Activated naive CD8-positive, alpha-beta T cell treated with anti-CD3 and anti-CD28 coated beads for 36 hours (primary cell): ENCODE measurements around the gene INPP1. TPM values are rescaled to one million over a fixed set of nuclear protein-coding genes. Genes with fewer than 3 reads are reported as not detected.

Source experiments
- DNase-seq: peaks from one replicate; pipeline ENCODE4 v3.0.0; 2021
- H3K27ac Mint-ChIP-seq: one replicate; pipeline ENCODE4 v1.8.0; 2022; ENCODE audit warnings: mild to moderate bottlenecking, moderate library complexity, mixed read lengths
- H3K27me3 Mint-ChIP-seq: one replicate; pipeline ENCODE4 v1.8.0; 2022; ENCODE audit warnings: mild to moderate bottlenecking, mixed read lengths
- H3K36me3 Mint-ChIP-seq: one replicate; pipeline ENCODE4 v1.8.0; 2021; ENCODE audit warnings: mild to moderate bottlenecking, mixed read lengths
- H3K4me1 Mint-ChIP-seq: one replicate; pipeline ENCODE4 v1.8.0; 2021; ENCODE audit warnings: mixed read lengths
- H3K4me3 Mint-ChIP-seq: one replicate; pipeline ENCODE4 v1.8.0; 2022; ENCODE audit warnings: mild to moderate bottlenecking, moderate library complexity, mixed read lengths
- H3K9me3 Mint-ChIP-seq: one replicate; pipeline ENCODE4 v1.8.0; 2022; ENCODE audit warnings: mixed read lengths
- total RNA-seq, 2 experiments: library from RNA; stranded (reverse); gene quantifications; one replicate each; pipeline ENCODE4 v1.2.3, GENCODE V29; 2021

Gene INPP1
- total RNA-seq, 2 experiments from 2014 or later: 7.6 to 8.3 TPM

DNA sequence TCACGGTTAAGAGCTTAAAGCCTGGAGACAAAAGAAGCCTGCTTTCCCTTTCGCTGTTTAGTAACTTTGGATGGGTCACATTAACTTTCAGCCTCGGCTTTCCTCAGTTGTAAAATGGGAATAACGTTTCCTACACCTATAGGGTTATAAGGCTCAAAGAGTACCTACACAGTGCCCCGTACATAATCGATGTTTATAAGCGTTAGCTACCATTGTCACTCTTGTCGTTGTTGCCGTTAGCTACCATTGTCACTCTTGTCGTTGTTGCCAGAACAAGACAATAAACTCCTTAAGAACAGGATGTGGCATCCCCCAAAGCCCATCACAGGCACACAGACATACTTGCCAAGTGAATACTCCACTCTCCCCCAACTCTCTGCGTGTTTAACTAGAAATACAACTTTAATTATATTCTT is 63.9 kb downstream of the INPP1 start:
- Mint-ChIP-seq H3K27ac (no peak overlapping the region), H3K9me3 (no peaks in the 10 kb centered on the region), H3K4me1 (peaks cover 31% of the 10 kb centered on the region), H3K27me3 (no peaks in the 10 kb centered on the region), H3K36me3 (no peaks in the 10 kb centered on the region), H3K4me3 (peak overlapping the region; percentile 84)
- DNase-seq: peak; percentile 43

DNA sequence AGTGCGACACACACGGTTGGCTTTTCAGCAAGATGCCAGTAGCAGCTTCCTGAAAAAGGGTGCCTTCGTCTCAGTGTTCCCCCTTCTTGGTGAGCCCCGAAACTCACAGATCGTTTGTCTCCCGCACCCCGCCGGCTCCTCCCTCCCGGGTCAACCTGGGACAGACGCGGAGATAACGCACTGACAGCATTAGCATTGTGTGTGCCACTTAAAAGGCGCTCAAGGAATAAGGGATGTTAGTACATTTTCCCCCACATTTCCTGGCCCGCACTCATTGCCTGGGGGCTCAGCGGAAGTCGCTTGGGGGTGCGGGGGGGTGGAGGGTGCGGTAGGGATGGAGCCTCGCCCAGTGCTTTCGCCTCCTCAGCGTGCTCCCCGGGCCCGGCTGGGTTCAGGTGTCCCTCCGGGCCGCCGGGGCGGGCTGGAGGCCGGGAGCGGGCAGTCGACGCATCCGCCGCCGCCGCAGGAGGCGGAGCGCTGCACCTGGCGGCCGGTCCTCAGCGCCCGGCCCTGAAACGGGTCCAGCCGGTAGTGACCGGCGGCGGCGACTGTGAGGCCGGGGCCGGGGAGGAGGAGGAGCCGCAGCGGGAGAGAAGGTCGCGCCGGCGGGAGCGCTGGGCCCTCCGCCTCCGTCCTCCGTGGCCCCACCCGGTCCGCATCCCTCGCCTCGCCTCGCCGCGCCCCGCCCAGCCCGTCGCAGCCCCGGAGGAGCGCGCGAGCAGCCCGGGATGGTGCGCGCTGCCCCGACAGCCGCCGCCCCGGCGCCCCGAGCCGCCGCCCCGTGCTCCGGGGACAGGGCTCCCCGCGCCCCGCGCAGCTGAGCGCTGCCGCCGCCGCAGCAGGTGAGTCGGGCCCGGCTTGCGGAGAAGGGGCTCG is 64.5 kb downstream of the INPP1 start, which contains the start of gene MFSD6:
Gene MFSD6 (plus strand): TSS at position 694 of the 876 bp plus-strand sequence. CDS start 27,675 bp downstream, outside the sequence.
- Mint-ChIP-seq H3K4me3 (peak within 1 kb of the TSS; percentile 86), H3K36me3 (peaks cover 3% of the 10 kb centered on the region), H3K4me1 (peaks cover 35% of the 10 kb centered on the region), H3K9me3 (no peaks in the 10 kb centered on the region), H3K27ac (peak within 1 kb of the TSS; percentile 90), H3K27me3 (no peaks in the 10 kb centered on the region)
- peak; percentile 68 for DNase-seq

DNA sequence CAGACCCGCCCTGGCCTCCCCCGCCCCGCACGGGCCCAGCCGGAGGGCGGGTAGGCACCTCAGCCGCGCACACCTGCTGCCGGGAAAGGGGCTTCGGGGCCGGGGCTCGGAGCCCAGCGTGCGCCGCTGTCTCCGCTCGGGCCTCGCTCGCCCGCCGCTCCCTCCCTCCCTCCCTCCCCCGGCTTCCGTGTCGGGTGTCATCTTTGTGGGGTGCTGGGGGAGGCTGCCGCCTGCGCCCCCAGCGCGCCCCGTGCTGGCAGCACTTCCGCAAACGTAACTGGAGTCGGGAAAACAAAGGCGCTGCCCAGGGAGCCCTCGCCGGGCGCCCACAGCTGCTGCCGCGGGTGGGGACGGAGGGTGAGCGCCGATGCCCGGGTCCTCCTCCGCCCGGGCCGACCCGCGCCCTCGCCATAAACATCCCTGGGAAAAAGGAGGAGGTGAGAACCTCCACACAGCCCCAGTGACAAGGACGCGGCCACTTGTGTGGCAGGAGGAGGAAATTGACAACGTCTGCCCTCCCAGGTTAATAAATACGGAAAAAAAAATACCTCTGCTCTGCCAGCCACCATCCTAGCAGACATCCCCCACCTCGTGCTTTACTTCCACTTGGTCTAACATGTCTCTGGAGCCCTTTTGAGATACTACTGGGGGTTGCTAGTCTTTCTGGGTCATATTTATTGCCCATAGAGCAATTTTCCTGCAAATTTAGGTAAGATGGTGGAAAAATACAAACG is 65.3 kb downstream of the INPP1 start:
- peak overlapping the region; percentile 86 for H3K4me3 Mint-ChIP-seq
- peak overlapping the region; percentile 90 for H3K27ac Mint-ChIP-seq
- peaks cover 43% of the 10 kb centered on the region for H3K4me1 Mint-ChIP-seq
- H3K36me3 Mint-ChIP-seq: peaks cover 7% of the 10 kb centered on the region
- no peaks in the 10 kb centered on the region for H3K27me3 Mint-ChIP-seq
- peak; percentile 77 for DNase-seq
- H3K9me3 Mint-ChIP-seq: no peaks in the 10 kb centered on the region

DNA sequence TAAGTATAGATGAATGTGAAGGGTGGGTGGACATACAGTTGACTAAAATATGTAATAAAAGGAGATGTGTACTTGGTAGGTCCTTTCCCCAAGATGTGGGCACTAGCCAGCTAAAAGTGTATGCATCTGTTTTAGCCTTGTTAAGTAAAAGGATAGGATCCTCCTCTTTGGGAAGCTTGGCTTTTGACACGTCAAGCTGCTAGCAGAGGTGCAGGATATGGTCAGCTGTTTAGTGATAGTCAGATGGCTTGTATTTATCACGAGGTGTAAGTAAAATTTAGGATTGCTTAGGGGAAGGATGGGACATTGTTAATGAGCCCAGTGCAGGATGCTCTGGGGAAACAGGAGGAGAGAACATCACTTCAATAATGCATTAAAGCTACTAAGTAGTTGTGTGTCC is 66.2 kb downstream of the INPP1 start:
- Mint-ChIP-seq H3K27ac (peak overlapping the region; percentile 90), H3K4me1 (peaks cover 48% of the 10 kb centered on the region), H3K27me3 (no peaks in the 10 kb centered on the region), H3K36me3 (peaks cover 8% of the 10 kb centered on the region), H3K9me3 (no peaks in the 10 kb centered on the region), H3K4me3 (peak overlapping the region; percentile 86)
- DNase-seq: no peak

DNA sequence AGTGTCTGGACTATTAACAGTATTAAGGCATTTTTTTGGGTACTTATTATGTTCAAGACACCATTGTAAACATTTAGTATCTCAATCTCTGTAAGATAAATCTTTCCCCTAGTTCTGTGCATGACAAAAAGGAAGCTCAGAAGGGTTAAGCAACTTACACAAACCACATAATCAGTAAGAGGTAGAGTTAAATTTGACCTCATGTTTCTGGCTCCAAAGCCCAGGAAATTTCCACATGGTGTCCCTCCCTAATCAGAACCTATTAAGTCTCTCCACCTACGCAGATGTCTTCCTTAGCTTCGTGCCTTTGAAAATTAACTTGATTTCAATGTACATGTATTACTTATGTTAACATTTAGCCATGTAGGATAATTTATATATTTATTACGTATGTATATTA is 66.8 kb downstream of the INPP1 start:
- no peak for DNase-seq
- Mint-ChIP-seq H3K4me3 (peak overlapping the region; percentile 86), H3K36me3 (peaks cover 8% of the 10 kb centered on the region)

DNA sequence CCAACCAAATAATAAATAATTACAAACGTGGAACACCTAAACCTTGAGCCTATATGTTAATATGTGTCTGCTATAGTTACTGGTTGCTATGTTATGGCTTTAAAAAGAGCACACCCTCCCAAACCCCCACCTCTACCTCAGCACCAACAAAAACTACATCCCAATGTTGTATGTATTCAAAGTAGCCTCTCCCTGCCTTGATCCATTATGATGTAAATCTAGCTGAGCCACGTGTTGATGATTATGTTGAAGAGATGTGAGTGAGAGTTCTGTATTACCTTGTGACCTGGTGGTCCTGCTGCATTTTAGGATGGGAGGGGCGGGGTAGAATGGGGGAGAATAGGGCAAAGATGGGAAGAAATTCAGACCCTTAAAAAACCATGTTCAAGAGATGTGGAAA is 69.6 kb downstream of the INPP1 start:
- no peaks in the 10 kb centered on the region for H3K9me3 Mint-ChIP-seq
- H3K4me1 Mint-ChIP-seq: peaks cover 67% of the 10 kb centered on the region
- peak overlapping the region; percentile 79 for H3K27ac Mint-ChIP-seq
- DNase-seq: no peak
- H3K36me3 Mint-ChIP-seq: peaks cover 12% of the 10 kb centered on the region
- H3K27me3 Mint-ChIP-seq: no peaks in the 10 kb centered on the region
- H3K4me3 Mint-ChIP-seq: no peak overlapping the region

More for the DNA sequence above, 66.8 kb downstream of the INPP1 start:
- Mint-ChIP-seq H3K27ac (peak overlapping the region; percentile 90), H3K27me3 (no peaks in the 10 kb centered on the region), H3K4me1 (peaks cover 50% of the 10 kb centered on the region), H3K9me3 (no peaks in the 10 kb centered on the region)

DNA sequence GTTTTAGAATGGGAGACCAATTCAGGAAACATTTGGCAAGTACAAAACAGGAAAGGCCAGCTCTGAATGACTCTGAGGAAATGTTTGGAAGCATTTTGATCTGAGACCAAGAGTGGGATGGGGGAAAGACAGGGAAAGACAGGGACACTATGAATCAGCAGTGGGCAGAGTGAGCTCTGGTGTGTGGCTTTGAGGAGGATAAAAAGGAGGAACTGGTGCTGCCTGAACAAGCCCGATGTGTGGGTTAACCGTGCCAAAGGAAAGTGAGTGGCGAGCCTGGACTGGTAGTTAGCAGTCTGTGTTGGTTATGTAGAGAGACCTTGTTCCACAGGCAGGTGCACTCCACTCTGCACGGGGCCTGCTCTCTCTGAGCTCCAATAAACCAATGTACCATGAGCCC is 70.0 kb downstream of the INPP1 start:
- Mint-ChIP-seq H3K9me3 (no peaks in the 10 kb centered on the region), H3K4me1 (peaks cover 70% of the 10 kb centered on the region), H3K36me3 (peaks cover 14% of the 10 kb centered on the region), H3K27me3 (no peaks in the 10 kb centered on the region), H3K4me3 (peak overlapping the region; percentile 46), H3K27ac (peak overlapping the region; percentile 79)
- DNase-seq: no peak

DNA sequence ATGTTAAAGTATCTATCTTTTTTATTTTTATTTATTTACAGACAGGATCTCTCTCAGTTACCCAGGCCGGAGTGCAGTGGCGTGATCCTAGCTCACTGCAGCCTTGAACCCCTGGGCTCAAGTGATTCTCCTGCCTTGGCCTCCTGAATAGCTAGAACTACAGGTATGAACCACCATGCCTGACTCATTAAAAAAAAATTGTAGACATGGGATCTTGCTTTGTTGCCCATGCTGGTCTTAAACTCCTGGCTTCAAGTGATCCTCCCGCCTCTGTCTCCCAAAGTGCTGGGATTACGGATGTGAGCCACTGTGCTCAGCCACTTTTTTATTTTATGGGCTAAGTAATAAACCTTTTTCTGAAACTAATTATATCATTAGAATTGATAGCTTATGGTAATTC is 71.9 kb downstream of the INPP1 start:
- Mint-ChIP-seq H3K36me3 (peaks cover 27% of the 10 kb centered on the region), H3K4me1 (peaks cover 72% of the 10 kb centered on the region), H3K9me3 (no peaks in the 10 kb centered on the region), H3K4me3 (peak overlapping the region; percentile 8), H3K27ac (peak overlapping the region; percentile 89), H3K27me3 (no peaks in the 10 kb centered on the region)
- no peak for DNase-seq

DNA sequence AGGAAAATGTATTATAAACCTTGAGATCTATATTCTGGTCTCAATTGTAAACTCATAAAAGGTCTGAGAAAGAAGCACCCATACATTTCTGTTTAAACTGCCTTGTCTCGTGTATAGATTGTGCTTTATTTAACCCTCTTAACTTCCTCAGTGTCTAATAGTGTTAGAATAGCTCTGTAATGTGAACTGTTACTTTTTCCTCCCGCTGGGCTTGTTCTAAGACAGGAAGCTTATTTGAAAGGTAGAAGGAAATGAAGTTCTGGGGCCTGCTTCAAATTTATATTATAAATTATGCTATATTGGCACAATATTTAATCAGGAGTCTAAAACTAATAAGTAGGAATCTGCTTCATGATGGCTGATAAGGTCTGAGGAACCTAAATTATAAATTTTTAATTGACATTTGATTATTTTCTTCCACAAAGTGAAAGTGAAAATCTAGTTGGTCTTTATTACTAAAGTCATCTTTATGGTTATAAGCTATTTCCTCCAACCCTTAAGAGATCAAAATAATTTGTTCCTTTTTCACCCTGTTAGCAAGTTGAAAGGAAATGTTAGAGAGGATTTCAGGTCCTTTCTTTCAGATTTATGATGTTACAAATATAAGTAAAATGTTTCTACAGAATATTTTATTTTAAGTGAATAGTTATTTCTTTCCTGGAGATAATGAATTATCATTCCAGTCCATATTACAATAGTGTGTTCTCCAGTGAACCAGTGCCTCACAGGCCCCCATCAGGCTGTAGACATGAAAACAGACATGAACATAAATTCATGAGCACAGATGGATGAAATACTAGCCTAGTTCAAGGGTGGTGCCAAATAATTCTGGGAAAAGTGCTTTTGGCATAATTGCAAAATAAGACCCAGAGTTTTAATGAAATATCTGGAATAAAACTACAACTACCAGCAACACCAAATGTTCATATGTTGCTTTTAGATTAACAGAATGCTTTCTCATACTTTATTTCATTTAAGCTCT is 72.7 kb downstream of the INPP1 start:
- H3K27me3 Mint-ChIP-seq: no peaks in the 10 kb centered on the region
- peaks cover 76% of the 10 kb centered on the region for H3K4me1 Mint-ChIP-seq
- peak overlapping the region; percentile 60 for H3K4me3 Mint-ChIP-seq
- H3K27ac Mint-ChIP-seq: peak overlapping the region; percentile 89
- H3K36me3 Mint-ChIP-seq: peaks cover 33% of the 10 kb centered on the region
- DNase-seq: no peak
- H3K9me3 Mint-ChIP-seq: no peaks in the 10 kb centered on the region

DNA sequence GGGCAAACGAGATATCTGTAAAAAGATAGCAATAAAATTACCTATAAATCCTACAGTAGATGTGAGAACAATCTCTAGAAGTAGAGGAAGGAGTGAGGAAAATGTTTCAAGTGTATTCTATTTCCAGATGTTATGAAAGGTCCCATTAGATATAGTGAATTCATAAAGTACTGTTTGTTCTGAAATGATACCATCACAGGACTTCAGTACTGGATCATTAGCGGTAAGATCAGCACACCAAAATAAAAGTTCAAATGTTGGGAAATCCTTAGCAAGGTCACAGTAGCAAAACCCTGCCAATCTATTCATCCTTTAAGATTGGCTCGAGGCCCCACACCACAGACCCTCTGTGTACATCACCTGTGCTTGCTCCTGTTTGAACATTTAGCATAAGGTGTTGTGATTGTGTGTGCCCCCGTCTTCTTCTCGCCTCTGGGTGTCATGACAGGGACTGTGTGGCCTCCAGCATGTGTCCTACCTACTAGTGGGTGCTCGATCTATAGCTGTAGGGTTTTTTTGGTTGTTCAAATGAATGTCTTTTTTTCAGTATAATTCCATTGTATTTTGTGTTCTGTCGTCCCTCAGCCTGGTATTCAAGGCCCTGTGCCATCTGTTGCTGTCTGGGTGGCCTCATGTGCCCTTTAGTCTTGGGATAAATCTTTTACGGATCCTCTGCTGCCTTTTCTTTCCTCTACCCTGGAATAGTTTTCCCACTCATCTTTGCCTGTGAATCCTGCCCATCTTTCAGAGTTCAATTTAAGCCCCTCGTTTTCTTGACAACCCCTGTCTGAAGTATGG is 73.9 kb downstream of the INPP1 start:
- Mint-ChIP-seq H3K9me3 (peaks cover 2% of the 10 kb centered on the region), H3K36me3 (peaks cover 42% of the 10 kb centered on the region), H3K27ac (peak overlapping the region; percentile 89)

DNA sequence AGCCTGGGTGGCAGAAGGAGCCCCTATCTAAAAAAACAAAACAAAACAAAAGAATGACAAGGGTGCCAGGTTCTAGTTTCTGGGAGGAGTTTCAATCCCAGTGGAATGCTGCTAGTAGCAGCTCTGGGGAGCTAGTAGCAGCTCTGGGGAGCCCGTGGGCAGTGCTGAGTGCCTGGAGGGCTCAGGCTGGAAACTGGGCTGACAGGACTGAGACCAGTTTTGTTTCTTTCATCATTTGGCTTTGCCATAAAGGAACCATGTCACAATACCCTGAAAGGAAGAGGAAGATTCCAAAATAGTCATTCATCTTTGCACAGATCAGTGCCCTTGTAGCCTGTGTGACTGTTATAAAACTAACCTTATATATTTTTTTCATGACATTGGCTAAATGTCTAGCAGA is 75.3 kb downstream of the INPP1 start:
- DNase-seq: no peak
- H3K4me3 Mint-ChIP-seq: no peak overlapping the region
- H3K27me3 Mint-ChIP-seq: no peaks in the 10 kb centered on the region
- peaks cover 67% of the 10 kb centered on the region for H3K4me1 Mint-ChIP-seq
- H3K27ac Mint-ChIP-seq: peak overlapping the region; percentile 12
- peaks cover 2% of the 10 kb centered on the region for H3K9me3 Mint-ChIP-seq
- H3K36me3 Mint-ChIP-seq: peaks cover 42% of the 10 kb centered on the region

More for the DNA sequence above, 73.9 kb downstream of the INPP1 start:
- no peaks in the 10 kb centered on the region for H3K27me3 Mint-ChIP-seq
- peaks cover 68% of the 10 kb centered on the region for H3K4me1 Mint-ChIP-seq
- no peak for DNase-seq
- H3K4me3 Mint-ChIP-seq: no peak overlapping the region

DNA sequence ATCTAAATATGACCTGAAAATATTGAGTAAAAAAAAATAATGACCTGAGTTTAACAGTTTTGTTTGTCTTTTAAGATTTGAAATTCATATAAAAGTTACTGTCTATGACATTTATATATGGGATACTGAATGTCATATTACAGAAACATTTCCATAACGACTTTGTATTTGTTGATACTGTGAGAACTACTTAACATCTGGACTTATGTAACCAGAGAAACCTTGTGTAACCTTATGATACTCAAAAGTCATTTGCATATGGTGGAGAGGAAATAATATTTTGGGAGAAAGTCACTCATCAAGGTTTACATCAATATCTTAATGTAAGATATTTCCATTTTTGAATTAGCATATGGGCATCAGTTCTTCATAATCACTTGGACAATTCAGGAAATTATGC is 77.4 kb downstream of the INPP1 start:
- H3K36me3 Mint-ChIP-seq: peaks cover 52% of the 10 kb centered on the region
- H3K4me3 Mint-ChIP-seq: no peak overlapping the region
- DNase-seq: no peak
- peaks cover 2% of the 10 kb centered on the region for H3K9me3 Mint-ChIP-seq
- H3K4me1 Mint-ChIP-seq: peaks cover 69% of the 10 kb centered on the region
- H3K27me3 Mint-ChIP-seq: no peaks in the 10 kb centered on the region
- H3K27ac Mint-ChIP-seq: no peak overlapping the region
